GM19467 (cell line): ENCODE measurements around the gene PLD2.

Experiments used
- ATAC-seq: cut with Tn5 transposase; IDR thresholded peaks from one replicate; pipeline ENCODE4 v1.9.1; 2021; ENCODE audit warnings: mild to moderate bottlenecking, moderate library complexity; ENCODE audit not compliant: unreplicated experiment

PLD2 gene

GRCh38 chr17:4832829-4833177 is 25.9 kb downstream of the PLD2 start:
- ATAC-seq, result peak; percentile 5

- peak; percentile 91 for ATAC-seq
Measured at GRCh38 chr17:4833178-4833940, 26.4 kb downstream of the PLD2 start, which contains the start of gene MINK1. Gene MINK1, plus strand, starts transcription at chr17:4833340. Its CDS starts 244 bp downstream, at chr17:4833584.

GRCh38 chr17:4833941-4834680 is 27.2 kb downstream of the PLD2 start:
- ATAC-seq, result no peak

GRCh38 chr17:4834681-4835020 is 27.7 kb downstream of the PLD2 start:
- ATAC-seq, result no peak

- no peak for ATAC-seq
Measured at GRCh38 chr17:4836221-4836620, 29.3 kb downstream of the PLD2 start.

- no peak for ATAC-seq
Measured at GRCh38 chr17:4837471-4838308, 30.7 kb downstream of the PLD2 start.

- ATAC-seq, result no peak
Measured at GRCh38 chr17:4838309-4838785, 31.4 kb downstream of the PLD2 start.

- ATAC-seq, result no peak
Measured at GRCh38 chr17:4839221-4839620, 32.3 kb downstream of the PLD2 start.

- no peak for ATAC-seq
Measured at GRCh38 chr17:4839965-4840892, 33.3 kb downstream of the PLD2 start.

GRCh38 chr17:4840893-4841242 is 33.9 kb downstream of the PLD2 start:
- no peak for ATAC-seq

GRCh38 chr17:4842376-4842775 is 35.4 kb downstream of the PLD2 start:
- ATAC-seq, result no peak

GRCh38 chr17:4843321-4844000 is 36.5 kb downstream of the PLD2 start:
- no peak for ATAC-seq

- ATAC-seq, result no peak
Measured at GRCh38 chr17:4845118-4845517, 38.2 kb downstream of the PLD2 start.

GRCh38 chr17:4846635-4847390 is 39.9 kb downstream of the PLD2 start:
- no peak for ATAC-seq

GRCh38 chr17:4849011-4849536 is 42.1 kb downstream of the PLD2 start:
- ATAC-seq, result no peak

- no peak for ATAC-seq
Measured at GRCh38 chr17:4850246-4850645, 43.3 kb downstream of the PLD2 start.

GRCh38 chr17:4851084-4851483 is 44.1 kb downstream of the PLD2 start:
- no peak for ATAC-seq

GRCh38 chr17:4852567-4853207 is 45.7 kb downstream of the PLD2 start:
- ATAC-seq, result no peak
